Activated CD4-positive, alpha-beta T cell treated with anti-CD3 and anti-CD28 coated beads for 24 hours (primary cell): Measurements from ENCODE around the gene ZNF775.

Experiments used
- DNase-seq, 2 donors: peaks; one replicate each; pipeline ENCODE4 v3.0.0-alpha.2; 2020; ENCODE audit warnings: low read depth in 2 of 2

ZNF775 gene

GRCh38 chr7:150378853-150379440 is at the start of gene ZNF775:
TSS of gene ZNF775 (plus strand) at chr7:150379330. CDS start at chr7:150388471, 9,141 bp downstream.
- peak; percentile 85 to 87 for DNase-seq

GRCh38 chr7:150329331-150330120 is 49.6 kb upstream of the ZNF775 start:
- no peak for DNase-seq

- no peak for DNase-seq
These were observed 48.8 kb upstream of the ZNF775 start for GRCh38 chr7:150330211-150330885.

- DNase-seq, result no peak
These were observed 46.1 kb upstream of the ZNF775 start for GRCh38 chr7:150332852-150333635.

- DNase-seq, result no peak
These were observed 45.5 kb upstream of the ZNF775 start for GRCh38 chr7:150333659-150334058.

GRCh38 chr7:150334108-150334507 is 45.0 kb upstream of the ZNF775 start:
- DNase-seq, result no peak

- no peak for DNase-seq
These were observed 43.9 kb upstream of the ZNF775 start for GRCh38 chr7:150335108-150335773.

GRCh38 chr7:150335774-150336112 is 43.4 kb upstream of the ZNF775 start:
- DNase-seq, result no peak

- no peak for DNase-seq
These were observed 42.4 kb upstream of the ZNF775 start for GRCh38 chr7:150336746-150337145.

GRCh38 chr7:150337179-150337578 is 42.0 kb upstream of the ZNF775 start:
- no peak for DNase-seq

GRCh38 chr7:150337659-150338081 is 41.5 kb upstream of the ZNF775 start:
- no peak for DNase-seq

- no peak for DNase-seq
These were observed 40.8 kb upstream of the ZNF775 start for GRCh38 chr7:150338166-150338829.

GRCh38 chr7:150339409-150339809 is 39.7 kb upstream of the ZNF775 start:
- no peak for DNase-seq

- DNase-seq, result no peak
These were observed 38.9 kb upstream of the ZNF775 start for GRCh38 chr7:150340024-150340749.

GRCh38 chr7:150340875-150341262 is 38.3 kb upstream of the ZNF775 start:
- DNase-seq, result no peak

GRCh38 chr7:150341263-150342120 is 37.6 kb upstream of the ZNF775 start, which contains the start of gene RARRES2:
TSS of gene RARRES2 (minus strand) at chr7:150341629. CDS start at chr7:150340609, 1,020 bp downstream.
- no peak for DNase-seq

- DNase-seq, result no peak
These were observed 37.1 kb upstream of the ZNF775 start for GRCh38 chr7:150342121-150342408.

GRCh38 chr7:150343225-150343624 is 35.9 kb upstream of the ZNF775 start:
- no peak for DNase-seq

GRCh38 chr7:150344299-150344698 is 34.8 kb upstream of the ZNF775 start:
- DNase-seq, result no peak
